HG02678 (cell line): Measurements from ENCODE around the gene KRT8.
"Not testable (repeated sequence)": the region's sequence is repeated elsewhere in the genome, so short reads cannot be mapped to it uniquely, and the experiment has no call there.

Source experiments
- ATAC-seq: cut with Tn5 transposase; IDR thresholded peaks from one replicate; pipeline ENCODE4 v1.9.1; 2021; ENCODE audit warnings: mild to moderate bottlenecking, moderate library complexity; ENCODE audit not compliant: unreplicated experiment

The KRT8 gene

DNA sequence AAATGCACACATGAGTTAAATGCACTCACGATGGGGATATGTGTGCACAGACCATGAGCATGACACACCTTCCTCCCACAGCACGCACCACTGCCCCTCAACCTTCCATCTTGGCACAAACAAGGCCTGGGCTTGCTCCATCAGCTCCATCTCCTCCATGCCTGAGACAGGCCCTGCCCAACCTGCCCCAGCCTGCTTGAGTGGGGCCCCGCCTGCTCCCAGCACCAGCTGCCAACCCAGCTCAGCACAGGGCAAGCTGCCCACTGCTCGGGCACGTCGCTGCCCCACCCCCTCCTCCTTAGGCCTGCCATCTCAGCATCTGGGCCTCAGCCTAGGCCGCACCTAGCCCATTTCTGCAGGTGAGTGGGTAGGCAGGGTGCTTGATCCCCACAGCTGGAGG, 28.5 kb downstream of the KRT8 start:
- ATAC-seq: no peak

DNA sequence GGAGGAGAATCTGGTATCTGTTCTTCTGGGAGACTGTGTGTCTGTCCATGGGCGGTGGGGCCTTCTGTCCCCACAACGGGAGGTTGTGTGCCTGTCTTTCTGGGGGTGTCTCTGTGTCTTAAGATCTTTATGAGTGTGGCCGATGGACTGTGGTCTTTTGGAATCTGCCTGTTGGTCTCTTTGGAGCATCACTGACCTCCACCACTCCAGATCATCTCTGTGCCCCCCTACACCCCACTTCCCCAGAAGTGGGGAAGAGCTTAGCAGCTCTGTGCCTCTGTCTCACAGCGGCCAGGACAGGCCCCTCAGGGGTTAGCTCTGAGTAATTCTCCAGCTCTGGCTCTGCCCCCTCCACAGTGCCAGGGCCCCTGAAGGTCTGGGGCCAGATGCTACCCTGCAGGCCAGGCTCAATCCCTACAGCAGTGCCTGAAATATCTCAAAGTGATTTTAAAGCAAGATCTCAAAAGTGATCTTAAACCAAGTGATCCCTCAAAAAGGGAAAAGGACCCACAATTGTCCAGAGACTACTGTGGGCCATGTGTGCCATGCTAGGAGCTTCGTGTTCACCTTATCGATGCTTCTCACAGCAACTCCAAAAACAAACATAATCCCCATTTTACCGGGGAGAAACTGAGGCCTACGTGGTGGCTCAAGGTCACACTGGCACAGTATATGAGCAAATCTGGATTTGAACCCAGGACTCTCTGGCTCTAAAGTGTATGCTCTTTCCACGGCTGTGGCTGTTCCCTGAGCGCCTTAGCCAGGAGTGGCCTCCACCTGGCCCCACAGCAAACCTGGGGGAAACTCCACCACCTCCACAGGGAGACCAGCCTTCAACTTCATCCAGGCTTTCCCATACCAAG, 30.1 kb downstream of the KRT8 start:
- ATAC-seq: no peak

DNA sequence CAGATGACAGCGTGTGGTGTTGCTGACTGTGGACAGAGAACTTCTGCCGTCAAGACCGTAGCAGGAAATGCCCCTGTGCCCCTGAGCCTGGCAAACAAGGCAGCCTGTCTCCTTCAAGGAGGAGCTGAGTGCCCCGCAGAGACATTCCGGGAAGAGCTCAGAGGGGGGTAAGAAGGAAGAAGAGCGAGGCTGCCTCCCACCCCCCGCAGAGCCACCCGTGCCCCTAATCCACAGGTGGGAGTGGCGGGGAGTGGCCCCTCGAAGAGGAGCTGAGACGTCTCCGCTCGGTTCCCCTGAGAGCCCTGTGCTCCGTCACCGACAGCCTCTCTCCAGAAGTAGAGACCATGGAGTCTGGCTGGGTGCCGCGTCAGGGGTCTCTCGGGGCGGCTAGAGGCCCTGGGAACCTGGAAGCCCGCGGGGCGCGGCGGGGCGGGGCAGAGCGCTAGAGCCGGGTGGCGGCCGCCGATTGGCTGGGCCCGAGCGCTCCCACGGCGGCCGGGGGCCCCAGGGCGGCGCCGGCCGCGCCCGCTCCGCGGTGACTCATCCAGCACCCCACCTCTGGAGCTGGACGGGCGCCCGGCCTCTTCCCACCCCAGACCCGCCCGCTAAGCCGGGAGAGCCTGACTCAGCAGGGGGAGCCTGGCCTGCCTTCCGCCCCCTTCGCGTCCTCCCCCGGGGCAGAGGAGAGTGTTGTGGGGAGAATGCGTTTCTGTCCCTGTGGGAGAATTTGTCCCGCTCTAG, 30.9 kb downstream of the KRT8 start:
- ATAC-seq: peak; percentile 63

DNA sequence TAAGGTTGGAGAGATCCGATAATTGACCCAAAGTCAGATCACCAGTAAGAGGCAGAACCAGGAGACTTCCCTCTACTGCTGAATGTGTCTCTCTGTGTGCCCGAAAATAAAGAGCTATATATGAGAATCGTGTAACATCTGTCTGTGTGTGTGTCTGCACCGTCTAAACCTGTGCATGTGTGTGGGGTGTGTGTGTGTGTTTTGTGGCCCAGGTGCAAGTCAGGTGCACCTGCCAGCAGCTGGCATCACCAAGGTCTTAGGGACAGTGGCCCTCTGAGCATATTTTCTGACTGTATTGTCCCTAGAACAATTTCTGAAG, 31.4 kb downstream of the KRT8 start:
- ATAC-seq: no peak

DNA sequence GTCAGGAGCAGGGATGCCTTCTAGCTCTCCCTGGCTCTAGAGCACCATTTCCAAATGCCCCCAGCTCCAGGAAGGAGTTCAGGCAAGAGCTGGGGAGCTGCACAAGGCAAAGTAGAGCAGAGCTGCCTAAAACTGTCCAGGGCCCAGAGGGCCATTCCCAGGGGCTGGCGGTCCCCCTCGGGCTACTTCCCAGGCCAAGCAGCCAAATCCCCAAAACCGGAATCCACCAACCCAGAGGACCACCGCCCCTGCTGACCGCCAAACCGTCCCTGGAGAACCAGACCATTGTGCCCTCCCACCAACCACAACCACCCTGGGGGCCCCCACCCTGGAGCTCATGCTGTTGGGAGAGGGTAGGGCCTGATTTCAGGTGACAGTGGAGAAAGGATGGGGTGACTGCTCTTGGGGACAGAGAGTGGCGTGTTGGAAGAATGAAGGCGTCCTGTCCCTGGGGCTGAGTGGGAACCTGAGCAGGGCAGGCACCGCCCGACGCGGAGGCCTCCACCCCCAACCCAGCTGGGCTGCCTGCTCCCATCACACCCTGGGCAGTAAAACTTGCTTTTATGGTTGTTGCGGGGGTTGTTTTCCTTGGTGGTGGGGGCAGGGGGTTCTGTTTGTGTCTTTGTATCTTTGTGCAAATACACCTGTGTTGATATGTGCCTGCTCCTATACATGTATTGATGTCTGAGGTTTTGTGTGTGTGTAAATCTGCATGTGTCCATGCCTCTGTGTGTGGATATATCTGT, 32.1 kb downstream of the KRT8 start:
- no peak for ATAC-seq

DNA sequence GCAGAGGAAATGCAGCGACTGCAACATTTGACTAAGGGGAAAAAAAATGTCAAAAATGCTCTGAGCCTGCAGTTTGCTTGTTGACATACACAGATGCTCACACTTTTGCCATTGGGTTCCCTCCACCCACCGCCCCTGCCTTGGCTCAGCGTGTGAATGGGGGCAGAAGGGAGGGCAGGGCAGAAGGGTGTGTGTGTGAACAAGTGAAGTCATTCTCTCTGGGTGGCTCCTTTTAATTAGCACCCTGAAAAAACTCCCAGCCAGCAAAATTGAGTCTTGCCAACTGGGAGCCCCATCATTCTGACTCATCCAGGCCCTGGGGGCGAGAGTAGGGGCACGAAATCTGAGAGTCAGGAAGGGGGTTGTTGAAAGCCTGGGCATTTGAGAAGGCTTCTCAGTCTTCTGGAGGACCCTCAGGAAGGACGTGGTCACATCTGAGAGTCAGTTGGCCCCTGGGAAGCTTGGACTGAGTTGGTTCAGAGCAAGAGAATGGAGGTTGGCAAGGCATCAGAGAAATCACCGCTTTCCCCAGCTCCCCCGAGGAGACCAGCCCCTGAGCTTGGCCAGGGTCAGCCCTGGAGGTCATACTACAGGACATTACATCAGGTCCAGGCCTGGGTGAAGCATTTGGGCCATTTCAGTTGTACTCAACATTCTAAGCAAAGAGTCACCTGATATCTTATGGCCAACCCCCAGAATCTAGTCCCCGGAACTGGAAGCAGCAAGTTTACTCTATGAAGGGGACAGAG, 33.4 kb downstream of the KRT8 start:
- ATAC-seq: no peak

DNA sequence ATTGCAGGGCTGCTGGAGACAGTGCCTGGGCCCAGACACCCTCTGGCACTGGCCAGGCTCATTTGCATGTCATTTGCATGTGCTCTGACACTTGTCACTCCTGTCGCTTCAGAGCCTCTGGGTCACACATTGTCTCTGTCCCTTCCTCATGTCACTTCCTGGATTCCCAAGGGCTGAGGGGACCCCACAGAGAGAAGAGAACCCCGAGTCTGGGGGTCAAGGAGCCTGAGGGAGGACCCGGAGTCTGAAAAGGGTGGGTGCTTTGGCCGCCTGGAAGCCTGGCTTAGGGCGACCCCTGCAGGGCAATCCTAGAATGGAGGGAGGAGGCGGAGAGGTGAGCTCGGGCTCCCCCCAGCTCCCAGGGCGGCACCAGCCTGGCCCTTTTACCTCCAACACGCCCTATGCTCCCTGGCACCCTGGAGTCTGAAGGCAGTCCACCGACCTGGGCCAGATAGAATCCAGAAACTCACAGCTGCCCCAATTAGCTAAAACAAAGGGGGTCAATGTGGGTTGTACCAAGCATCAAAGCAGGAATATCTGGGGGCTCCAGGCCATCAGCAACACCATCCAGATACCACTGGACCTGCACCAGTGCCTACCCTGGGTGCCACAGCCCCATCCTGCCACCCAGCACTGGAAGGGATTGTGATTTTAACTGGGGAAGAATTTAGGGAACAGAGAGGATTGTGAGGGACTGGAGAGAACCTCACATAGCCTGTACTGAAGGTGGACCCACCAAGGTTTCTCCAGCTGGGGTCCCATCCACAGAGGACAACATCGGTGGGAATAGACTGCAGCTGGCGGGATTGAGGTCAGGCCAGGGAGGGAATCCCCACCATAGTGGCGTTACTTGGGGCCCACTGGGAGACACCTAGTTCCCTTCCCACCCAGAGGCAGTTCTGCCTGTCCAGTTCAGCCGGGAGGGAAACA, 34.2 kb downstream of the KRT8 start:
- peak; percentile 49 for ATAC-seq

DNA sequence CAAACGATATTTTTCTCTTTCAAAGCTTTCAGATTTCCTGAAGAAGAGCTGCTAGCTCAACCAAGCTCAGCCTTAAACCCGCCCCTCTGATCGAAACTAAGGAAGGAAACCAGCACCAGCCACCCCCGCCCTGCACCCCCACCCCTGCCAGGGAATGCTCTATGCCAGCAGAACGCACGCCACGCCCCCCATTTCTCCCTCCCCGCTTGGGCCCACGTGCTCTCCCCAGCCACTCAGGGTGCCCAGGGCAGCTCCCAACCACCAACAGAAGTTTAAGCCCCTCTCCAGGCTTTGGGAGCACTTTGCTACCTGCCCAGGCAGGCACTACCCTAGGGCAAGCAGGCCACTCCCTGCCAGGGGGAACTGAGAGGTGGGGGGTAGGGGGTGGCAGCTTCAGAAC, 37.2 kb downstream of the KRT8 start:
- ATAC-seq: no peak

DNA sequence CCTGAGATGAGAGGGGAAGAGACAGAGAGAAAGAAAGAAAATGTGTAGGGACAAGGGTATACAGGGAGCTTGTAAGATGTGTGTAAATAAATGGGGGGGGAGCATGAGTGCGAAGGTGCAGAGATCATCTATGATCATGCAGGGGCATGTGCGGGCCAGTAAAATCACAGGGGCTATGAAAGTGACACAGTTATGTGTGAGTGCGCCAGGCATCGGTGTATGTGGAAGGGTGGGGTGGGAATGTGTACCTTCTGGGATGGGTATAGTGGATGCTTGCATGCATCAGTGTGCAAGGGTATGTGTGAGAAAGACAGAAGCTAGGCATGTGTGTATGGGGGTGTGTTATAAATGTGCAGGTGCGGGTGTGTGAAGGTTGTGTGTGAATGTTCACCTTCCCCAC, 37.7 kb downstream of the KRT8 start:
- no peak for ATAC-seq

DNA sequence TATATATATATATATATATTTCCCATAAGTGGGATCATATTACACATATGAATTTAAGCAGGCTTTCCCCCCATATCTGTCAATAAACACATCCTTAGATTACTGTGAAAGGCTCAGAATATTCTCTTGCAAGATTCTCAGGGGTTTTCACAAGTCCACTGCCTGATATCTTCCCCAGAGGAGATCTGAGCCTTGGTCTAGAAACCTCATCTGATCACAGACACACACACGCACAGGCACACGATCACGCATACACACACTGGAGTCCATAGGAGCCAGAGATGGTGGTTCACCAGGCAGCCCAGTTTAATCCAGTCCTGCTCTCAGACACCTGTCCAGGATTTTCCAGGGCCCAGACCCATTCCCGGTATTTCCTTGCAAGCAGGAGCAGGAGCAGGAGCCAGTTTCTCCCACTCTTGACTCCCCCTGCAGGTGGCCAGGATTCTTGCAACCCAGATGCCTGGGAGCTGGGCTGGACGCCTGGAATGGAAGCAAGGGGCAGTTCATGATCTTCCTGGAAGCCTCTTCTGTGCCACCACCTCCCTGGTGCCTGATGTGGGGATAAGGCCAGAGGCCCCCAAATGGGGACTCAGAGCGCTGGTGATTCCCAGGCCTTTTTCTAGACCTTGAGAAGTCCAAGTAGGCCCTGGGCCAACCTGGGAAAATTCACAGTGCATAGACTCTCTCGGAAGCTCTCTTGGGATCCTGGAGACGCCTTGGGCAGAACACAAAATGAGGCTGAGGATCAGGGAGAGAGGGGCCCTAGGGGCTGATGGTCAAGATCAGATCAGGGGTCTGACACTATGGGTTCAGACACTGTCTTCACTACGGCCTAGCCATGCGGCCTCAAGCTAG, 39.6 kb downstream of the KRT8 start:
- ATAC-seq: no peak

DNA sequence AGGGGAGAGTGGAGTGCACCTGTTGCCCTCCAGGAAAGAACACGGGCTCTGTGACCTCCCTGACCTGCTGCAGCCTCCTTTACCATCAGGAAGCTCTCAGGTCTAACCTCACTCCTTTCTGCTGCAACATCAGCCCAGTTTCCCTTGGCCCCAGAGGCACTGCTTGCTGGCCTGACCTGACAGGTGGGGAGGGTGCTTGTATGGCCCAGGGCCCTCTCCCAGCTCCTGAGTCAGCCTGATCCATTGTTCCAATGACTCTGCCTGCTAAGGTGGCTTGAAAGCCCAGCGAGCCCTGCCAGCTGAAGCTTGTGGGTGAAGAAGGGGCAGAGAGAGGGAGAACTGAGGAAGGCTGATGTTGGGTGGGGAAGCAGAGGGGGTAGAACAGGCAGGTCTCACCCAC, 42.9 kb downstream of the KRT8 start:
- ATAC-seq: no peak

DNA sequence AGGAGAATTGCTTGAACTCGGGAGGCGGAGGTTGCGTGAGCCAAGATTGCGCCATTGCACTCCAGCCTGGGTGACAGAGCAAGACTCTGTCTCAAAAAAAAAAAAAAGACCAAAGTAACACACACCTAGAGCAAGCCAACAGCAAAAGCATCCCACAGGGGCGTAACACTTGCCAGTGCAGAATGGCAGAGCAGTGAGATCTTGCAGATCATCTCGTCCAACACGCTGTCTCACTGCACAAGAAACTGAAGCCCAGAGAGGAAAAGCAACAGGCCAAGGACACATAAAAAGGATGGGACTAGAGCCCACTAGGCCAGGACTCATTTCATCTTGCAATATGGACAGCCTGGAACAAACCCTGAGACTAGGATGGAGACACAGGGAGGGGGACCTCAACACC, 43.4 kb downstream of the KRT8 start:
- ATAC-seq: no peak

DNA sequence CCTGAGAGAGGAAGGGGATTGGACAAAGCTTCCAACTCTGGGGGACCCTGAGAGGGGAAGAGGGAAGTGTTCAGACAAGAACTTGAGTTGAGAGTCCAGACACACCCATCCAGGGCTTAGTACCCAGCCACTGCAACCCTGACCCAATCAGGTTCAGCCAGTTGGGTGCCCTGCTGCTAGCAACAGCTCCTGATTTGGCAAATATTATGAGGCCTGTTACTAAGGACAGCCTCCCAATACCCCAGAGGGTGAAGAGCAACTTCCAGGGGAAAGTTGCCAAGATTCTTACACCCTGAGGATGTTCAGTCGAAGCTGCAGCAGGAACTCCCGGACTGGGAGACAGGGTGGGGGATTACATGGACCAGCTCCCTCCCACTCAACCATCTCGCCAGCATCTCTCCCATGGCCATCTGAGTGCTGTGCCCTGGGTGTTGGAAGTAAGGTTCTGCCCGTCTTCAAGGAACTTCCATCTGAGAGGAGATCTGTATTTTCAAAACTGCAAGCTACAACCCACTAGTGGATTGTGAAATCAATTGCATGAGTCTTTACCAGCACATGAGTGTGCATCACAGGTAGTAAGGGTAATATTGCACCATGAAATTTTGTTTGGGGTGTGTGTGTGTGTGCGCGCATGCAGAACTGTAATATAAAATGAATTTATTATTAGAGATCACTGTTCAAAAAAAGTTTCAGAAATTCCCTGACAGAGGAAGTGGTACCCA, 44.6 kb downstream of the KRT8 start:
- ATAC-seq: no peak

DNA sequence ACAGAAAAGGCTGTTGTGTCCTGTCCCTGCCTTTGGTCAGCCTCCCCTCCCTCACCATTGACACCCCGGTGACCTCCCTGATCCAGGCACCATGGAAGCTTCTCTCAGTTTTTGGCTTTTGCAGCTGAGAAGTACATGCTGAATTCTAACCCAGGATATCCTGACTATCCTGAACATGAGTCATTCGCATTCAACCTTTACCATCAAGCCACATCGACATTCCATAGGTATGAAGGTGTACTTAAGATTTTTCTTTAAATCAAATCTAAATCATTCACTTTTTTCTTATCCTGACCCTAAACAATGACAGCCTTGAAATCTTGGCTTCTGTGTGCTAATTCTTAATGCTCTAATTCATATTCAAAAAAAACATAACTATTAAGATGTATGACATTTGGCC, 47.4 kb downstream of the KRT8 start:
- ATAC-seq: no peak

DNA sequence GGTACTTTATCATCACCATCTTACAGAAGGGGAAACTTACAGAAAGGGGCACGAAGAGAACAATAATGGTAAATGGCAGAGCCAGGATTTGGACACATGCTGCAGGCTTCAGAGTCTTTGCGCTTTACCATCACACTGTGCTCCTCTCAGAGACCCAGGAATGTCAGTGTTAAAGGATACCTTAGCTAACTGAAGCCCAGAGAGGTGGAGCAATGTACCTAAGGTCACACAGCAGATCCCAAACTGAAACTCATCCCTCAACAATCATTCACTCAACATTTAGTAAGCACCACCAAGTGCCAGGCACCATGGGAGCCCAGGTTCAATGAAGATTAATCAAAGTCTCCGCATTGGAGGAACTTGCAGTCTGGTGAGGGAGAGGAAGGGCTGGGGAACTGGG, 48.1 kb downstream of the KRT8 start:
- no peak for ATAC-seq

DNA sequence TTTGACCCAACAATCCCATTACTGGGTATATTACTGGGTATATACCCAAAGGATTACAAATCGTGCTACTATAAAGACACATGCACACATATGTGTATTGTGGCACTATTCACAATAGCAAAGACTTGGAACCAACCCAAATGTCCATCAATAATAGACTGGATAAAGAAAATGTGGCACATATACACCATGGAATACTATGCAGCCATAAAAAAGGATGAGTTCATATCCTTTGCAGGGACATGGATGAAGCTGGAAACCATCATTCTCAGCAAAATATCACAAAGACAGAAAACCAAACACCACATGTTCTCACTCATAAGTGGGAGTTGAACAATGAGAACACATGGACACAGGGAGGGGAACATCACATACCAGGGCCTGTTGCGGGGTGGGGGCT, 48.8 kb downstream of the KRT8 start:
- ATAC-seq: not testable (repeated sequence)

DNA sequence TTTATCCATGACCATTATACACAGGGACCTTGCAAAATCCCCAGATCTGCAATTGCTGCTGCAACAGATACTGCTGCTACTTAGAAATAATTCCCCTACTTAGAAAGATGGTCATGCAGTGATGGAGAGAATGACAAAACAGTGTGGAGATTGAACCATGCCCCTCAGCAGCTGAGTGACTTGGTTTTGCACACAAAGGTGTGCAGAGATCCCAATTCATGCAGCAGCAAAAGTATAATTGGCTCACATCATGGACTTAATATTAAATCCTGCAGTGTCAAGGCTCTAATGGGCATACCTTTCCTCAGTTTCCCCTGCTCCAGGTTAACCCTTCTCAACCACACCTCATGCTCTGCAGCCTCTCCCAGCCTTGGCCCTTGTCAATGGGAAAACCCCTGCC, 53.1 kb downstream of the KRT8 start:
- ATAC-seq: no peak

DNA sequence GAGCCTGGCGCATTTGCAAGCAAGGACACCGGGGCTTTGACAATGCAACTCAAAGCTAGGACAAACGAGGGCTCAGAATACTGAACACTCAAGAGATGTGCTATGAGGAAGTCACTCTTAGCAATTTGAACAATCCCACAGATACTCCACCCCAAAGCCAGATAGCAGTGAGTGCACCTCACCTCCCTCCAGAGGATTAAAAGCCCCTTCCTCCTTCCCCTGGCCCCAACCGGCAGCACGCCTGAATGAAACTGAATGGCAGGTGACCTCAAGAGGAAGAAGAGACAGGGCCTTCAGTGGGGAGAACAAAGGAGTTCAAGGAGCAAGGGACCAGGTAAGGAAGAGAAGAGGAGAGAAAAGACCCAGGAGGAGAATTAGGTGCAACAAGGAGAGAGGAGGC, 54.2 kb downstream of the KRT8 start:
- ATAC-seq: no peak

DNA sequence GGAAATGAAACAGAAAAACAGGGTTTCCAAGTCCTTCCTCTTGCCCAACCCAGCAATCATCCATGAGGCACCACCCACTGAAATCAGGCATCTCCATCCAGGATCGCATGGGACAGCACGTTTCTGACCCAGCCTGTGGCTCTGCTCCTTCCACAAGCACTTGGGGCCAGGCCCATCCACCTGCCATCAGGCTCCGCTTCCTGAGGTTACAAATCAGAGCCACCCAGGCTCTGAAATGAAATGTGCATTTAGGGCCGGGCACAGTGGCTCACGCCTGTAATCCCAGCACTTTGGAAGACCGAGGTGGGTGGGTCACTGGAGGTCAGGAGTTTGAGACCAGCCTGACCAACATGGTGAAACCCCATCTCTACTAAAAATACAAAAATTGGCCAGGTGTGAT, 55.4 kb downstream of the KRT8 start:
- ATAC-seq: no peak
